NK-92 (cell line): Measurements from ENCODE around the gene PRDM16.

ENCODE experiments used
- DNase-seq: peaks from one replicate; lab custom pipeline; 2025; ENCODE audit not compliant: unreplicated experiment; lab: John Stamatoyannopoulos, UW

PRDM16 gene

DNA sequence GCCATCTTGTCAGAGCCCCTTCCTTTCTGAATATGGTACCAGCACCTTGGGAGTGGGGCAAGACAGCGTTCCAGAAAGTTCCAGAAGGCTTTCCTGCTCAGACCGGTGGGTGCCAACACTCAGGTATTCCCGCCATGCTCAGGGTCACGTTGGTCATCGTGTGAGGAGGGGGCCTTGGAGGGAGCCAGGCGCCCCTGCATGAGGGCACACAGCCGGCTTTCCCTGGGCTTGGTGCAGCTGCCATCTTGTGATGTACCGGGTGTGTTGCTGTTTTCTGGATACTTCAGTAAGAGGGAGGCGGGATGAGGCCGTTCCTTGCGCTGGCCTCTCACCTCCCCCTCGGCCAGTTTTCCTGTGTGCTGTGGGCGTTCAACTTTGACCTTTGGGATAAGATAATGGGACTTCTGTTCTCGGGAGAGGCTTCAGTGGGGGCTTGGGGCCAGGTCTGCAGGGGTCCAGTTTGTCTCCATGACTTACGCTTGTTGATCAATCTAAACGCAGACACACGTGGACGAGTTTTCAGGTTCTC lies 69.7 kb downstream of the PRDM16 start:
- DNase-seq, result no peak

GRCh38 chr1:3139451-3139852 lies 70.4 kb downstream of the PRDM16 start:
- no peak for DNase-seq

DNA sequence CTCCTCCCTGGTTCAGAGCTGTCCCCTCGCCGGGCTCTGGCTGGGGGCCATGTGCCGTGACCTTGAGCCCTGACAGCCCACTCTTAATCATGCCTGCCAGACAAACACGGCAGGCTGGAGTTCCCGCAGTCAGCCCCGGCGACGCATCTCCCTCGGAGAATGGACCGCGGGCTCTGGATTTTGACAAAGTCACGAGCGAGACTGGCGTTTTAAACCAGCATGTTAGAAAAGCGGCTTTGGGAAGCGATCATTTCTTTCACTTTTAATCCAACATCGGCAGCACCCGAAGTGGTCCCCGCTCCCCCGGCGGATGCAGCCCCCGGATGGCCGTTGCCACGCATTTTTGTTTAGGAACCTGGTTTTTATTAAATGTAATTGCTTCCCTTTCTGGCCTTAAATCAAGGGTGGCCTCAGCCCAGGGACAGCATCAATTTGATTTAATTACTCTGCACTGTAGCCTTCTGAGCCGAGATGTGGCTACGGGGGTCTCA lies 70.9 kb downstream of the PRDM16 start:
- DNase-seq, result no peak

- DNase-seq, result no peak
Observed at GRCh38 chr1:3140437-3140836, 71.4 kb downstream of the PRDM16 start.

- no peak for DNase-seq
Observed at GRCh38 chr1:3141129-3141528, 72.1 kb downstream of the PRDM16 start.

DNA sequence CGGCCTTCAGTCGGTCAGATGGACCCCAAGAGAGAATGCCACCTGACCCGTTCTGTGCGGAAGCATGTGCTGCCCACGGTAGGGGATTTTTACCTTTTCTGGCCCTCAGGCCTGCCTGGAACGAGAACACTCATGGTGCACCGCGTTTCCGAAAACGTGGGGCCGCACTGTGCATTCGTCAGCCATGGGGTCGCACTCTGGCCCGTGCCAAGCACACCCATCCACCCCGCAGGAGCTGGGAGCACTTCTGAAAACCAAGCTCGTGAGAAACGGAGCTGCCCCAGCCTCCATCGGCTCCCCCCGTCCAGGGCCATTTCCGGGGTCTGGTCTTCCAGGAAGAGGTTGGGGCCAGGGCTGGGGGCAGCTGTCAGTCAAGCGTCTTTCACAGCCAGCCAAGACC lies 72.8 kb downstream of the PRDM16 start:
- DNase-seq, result no peak

DNA sequence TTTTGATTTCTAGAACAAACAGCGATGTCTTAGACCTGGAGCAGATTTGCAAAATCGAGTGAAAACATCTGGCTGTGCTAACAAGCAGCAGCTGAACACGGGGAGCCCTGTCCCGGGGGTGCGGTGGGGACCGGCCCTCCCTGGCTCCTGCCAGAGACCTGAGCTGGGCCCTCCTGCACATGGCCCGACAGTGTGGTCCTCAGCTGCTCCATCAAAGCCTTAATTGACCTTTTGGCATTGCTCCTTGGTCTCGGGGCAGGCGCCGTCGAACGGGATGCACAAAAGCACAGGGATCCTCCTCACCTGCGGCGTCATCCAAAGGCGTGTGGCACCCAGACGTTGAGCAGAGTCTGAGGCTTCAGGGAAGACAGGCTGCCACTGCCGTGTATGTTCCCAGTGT lies 73.2 kb downstream of the PRDM16 start:
- no peak for DNase-seq

GRCh38 chr1:3142751-3143150 lies 73.7 kb downstream of the PRDM16 start:
- no peak for DNase-seq

DNA sequence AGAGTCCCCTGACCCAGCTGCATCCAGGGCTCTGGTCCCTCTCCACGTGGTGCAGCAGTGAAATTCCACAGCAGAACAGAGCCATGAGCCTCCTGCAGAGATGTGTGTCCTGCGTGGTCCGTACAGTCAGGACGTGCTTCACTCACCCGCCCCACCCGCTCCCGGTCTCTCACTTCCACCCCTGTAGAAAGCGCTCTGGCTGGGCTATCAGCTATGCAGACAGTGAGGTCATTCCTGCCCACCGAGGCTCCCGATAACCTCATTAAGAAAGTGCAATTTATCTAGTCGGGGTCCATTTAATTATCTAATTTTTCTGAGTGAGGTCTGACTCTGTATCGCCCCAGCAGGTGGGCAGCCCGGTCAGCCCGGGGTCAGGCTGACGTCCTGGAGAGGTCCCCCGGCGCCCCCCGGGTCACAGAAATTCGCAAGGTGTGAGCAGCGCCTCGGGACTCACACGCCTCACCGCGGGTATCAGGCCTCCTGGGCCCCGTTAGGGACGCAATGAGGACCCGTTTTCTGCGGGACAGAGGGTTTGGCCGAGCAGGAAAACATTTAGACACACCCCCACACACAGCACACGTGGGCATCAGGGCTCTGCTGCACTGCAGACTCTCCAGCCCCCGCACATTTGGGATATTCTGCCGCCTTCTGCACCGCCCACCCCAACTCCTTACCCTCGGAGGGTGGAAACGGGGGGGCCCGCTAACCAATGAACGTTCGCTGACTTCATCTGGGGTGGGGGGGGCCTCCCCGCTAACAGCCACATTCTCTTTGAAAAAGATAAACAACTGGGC lies 76.7 kb downstream of the PRDM16 start:
- no peak for DNase-seq

DNA sequence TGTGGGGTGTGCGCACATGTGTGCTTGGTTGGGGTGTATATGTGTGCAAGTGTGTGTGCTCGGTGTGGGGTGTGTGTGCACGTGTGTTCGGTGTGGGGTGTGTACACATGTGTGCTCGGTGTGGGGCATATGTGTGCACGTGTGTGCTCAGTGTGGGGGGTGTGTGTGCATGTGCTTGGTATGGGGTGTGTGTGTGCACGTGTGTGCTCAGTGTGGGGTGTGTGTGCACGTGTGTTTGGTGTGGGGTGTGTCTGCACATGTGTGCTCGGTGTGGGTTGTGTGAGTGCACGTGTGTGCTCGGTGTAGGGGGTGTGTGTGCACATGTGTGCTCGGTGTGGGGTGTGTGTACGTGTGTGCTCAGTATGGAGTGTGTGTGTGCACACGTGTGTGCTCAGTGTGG lies 77.5 kb downstream of the PRDM16 start:
- DNase-seq, result no peak

DNA sequence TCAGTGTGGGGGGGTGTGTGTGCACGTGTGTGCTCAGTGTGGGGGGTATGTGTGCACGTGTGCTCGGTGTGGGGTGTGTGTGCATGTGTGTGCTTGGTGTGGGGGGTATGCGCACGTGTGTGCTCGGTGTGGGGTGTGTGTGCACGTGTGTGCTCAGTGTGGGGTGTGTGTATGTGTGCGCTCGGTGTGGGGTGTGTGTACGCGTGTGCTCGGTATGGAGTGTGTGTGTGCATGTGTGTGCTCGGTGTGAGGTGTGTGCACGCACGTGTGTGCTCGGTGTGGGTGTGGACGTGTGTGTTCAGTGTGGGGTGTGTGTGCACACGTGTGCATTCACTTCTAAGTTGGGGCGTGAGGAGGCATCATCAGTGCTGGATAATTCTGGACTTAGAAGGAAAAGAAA lies 77.9 kb downstream of the PRDM16 start:
- DNase-seq, result no peak

GRCh38 chr1:3148171-3148570 lies 79.2 kb downstream of the PRDM16 start:
- DNase-seq, result no peak

- DNase-seq, result no peak
Observed at GRCh38 chr1:3149277-3149676, 80.3 kb downstream of the PRDM16 start.

DNA sequence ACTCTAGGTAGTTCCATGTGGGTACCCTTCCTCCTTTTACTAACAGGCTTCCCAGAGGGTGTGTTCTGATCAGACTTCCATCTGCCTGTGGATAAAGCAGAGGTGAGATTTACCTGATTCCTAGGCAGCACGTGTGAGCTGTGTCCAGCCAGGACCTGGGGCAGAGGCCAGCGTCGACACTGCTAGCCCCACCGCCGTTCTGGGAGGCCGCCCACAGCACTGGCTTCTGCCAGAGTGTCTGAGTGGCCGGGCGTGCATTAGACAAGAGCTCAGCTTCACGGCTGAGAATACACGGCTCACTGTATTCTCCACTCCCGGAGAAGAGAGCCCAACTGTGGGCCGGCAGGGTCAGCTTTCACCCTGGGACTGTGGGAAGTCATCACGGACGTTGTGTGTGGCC lies 82.5 kb downstream of the PRDM16 start:
- no peak for DNase-seq

GRCh38 chr1:3152143-3152542 lies 83.1 kb downstream of the PRDM16 start:
- DNase-seq, result no peak

DNA sequence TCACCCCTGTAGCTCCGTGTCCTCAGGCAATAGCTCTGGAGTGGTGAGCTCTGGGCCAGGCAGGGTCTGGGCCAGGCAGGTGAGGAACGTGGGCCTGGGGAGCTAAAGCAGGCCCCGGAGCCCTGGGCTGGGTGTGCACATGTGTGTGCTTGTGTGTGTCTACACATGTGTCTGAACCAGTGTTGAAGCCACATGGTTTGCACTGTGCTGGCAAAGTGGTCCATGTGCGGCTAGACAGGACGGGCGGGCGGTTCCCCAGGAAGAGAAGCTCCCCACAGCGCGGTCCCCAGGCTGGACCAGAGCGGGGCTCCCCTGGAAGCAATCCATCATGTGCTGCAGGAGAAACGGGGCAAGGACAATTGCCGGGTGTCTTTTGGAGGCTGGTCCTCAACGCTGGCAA lies 84.2 kb downstream of the PRDM16 start:
- DNase-seq, result no peak

DNA sequence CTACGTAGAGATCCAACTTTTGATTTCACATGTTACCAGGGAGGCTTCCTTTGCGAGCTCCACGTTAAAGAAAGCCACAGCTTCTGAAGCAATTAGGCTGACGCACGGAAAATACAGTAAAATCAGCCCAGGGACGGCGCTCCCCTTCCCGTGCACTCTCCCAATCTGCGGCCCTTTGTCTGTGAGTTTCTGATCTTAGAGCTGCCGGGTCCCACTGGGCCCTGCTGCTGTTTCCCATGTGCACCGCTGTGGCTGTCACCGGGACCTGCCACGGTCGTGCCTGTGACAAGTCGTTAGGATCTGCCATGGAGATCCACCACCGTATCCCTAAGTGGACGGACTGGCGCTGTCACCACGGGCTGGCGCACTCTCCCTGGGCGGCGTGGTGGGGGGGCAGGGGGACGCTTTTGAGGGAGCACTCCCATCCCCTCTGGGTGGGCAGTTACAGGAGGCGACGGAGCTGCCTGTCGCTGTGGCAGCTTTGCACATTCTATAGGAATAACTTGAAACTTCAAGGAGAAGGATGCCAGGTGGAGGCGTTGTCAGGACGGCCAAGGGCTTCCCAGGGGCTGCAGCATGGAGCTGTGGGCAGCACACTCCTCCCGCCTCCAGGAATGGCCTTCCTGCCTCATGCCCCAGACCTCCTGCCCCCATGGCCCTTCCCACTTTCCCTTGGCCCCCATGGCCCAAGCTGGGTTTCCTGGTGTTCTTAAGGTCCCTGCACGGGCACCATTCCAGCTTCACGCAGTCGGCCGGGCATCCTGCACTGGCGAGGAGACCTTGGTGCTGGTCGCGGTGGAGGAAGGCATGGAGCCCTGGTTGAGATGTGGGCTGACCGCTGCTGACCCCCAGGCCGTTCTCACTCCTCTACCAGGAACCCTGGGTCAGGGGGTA lies 85.1 kb downstream of the PRDM16 start:
- no peak for DNase-seq

GRCh38 chr1:3155056-3155925 lies 86.3 kb downstream of the PRDM16 start:
- DNase-seq, result no peak

DNA sequence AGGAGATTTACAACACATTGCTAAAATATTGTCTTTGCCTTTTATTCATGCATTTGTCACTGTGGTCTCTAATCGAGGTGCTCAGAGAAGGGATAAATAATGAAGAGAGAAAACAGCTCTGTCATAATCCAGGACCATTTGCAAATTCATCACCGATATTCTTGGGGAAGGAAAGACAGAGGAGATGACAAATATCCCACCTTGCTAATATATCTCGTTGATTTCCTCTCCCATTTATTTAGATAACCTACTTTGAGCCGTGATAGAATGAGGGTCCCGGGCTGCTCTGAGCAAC lies 86.9 kb downstream of the PRDM16 start:
- no peak for DNase-seq

- no peak for DNase-seq
Observed at GRCh38 chr1:3156936-3157335, 87.9 kb downstream of the PRDM16 start.

- DNase-seq, result no peak
Observed at GRCh38 chr1:3158347-3158746, 89.3 kb downstream of the PRDM16 start.
